K562 (cell line): ENCODE results near the gene SHF.

Experiments
- ESRRA ChIP-seq: fragments of 450-650 bp; IDR thresholded peaks from 2 replicates; pipeline ENCODE4 v1.6.1; 2014; ENCODE audit warnings: low read depth, mild to moderate bottlenecking, moderate library complexity, borderline replicate concordance
- ESRRB ChIP-seq: fragments of 250-450 bp; sonication (Bioruptor Pico); IDR thresholded peaks from 2 replicates; pipeline ENCODE4 v1.5.0; 2020; ENCODE audit warnings: mild to moderate bottlenecking, moderate library complexity, borderline replicate concordance
- GATAD2B ChIP-seq: fragments of 450-650 bp; IDR thresholded peaks from 2 replicates; pipeline ENCODE4 v1.6.1; 2017; ENCODE audit warnings: mild to moderate bottlenecking, borderline replicate concordance
- MXD1 ChIP-seq: fragments of 250-450 bp; sonication (Bioruptor Pico); IDR thresholded peaks from 2 replicates; pipeline ENCODE4 v1.8.0; 2021; ENCODE audit warnings: borderline replicate concordance, mild to moderate bottlenecking, moderate library complexity; ENCODE audit not compliant: poor library complexity, severe bottlenecking
- MYC ChIP-seq, 2 experiments: fragments of 250-450 bp in 1 of 2; sonication (Bioruptor Pico) in 1 of 2; IDR thresholded peaks; 2 replicates each; pipeline versions ENCODE4 v1.5.1 to v1.6.1; 2012 to 2021; ENCODE audit warnings: low read depth in 2 of 2, borderline replicate concordance in 1 of 2, improper control_type of control experiment in 1 of 2, low read length in 1 of 2, mild to moderate bottlenecking in 1 of 2, moderate library complexity in 1 of 2
- NFIC ChIP-seq: fragments of 450-650 bp; IDR thresholded peaks from 2 replicates; pipeline ENCODE4 v1.6.1; 2017; ENCODE audit warnings: mild to moderate bottlenecking, inconsistent platforms
- TF ChIP-seq, protein P1 (sequence below): sonication (generic); formaldehyde crosslinking; IDR thresholded peaks from 2 replicates; pipeline ENCODE4 v1.5.0; 2020; ENCODE audit warnings: missing genetic modification reagents
- TF ChIP-seq, protein P2 (sequence below): sonication (generic); formaldehyde crosslinking; IDR thresholded peaks from 2 replicates; pipeline ENCODE4 v1.8.0; 2022; ENCODE audit warnings: missing genetic modification reagents, mild to moderate bottlenecking, borderline replicate concordance
- TF ChIP-seq, protein P3 (sequence below), 3 experiments: IDR thresholded peaks in 2 of 3; conservative IDR thresholded peaks in 1 of 3; 2 replicates each; pipeline ENCODE4 v1.5.1; 2011 to 2012; ENCODE audit warnings: low read length in 3 of 3, mild to moderate bottlenecking in 3 of 3, control low read depth in 2 of 3, improper control_type of control experiment in 1 of 3, inconsistent platforms in 1 of 3, low read depth in 1 of 3, mixed read lengths in 1 of 3, moderate library complexity in 1 of 3; ENCODE audit not compliant: insufficient read depth in 2 of 3

DNA sequence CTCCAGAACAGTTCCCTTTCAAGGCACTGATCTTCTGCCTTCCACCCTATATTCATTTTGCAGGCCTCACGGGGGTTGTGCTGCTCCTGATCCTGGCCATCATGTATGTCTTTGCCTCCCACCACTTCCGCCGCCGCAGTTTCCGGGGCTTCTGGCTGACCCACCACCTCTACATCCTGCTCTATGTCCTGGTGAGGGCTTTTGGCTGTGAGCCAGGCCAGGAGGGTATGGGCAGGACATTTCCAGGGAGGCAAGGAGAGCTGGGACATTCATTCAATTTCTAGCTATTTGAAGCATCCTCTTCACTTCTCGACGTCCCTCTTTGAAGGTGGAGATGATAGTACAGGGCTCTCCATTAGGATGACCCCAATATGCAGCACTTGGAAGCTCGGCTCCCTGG is 32.0 kb downstream of the SHF start:
- TF ChIP-seq, protein P1, sequence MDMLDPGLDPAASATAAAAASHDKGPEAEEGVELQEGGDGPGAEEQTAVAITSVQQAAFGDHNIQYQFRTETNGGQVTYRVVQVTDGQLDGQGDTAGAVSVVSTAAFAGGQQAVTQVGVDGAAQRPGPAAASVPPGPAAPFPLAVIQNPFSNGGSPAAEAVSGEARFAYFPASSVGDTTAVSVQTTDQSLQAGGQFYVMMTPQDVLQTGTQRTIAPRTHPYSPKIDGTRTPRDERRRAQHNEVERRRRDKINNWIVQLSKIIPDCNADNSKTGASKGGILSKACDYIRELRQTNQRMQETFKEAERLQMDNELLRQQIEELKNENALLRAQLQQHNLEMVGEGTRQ (CRISPR knock-in tag) = no peak
- TF ChIP-seq GATAD2B (no peak), NFIC (peak; percentile 74), MXD1 (no peak), MYC (IDR thresholded peaks at IDR 0.05; ENCODE audit: low read depth, low read length) (no peak), MYC (CRISPR knock-in tag; IDR thresholded peaks at IDR 0.05; ENCODE audit: borderline replicate concordance, low read depth) (no peak), ESRRB (CRISPR knock-in tag) (no peak), ESRRA (no peak)
- TF ChIP-seq, protein P2, sequence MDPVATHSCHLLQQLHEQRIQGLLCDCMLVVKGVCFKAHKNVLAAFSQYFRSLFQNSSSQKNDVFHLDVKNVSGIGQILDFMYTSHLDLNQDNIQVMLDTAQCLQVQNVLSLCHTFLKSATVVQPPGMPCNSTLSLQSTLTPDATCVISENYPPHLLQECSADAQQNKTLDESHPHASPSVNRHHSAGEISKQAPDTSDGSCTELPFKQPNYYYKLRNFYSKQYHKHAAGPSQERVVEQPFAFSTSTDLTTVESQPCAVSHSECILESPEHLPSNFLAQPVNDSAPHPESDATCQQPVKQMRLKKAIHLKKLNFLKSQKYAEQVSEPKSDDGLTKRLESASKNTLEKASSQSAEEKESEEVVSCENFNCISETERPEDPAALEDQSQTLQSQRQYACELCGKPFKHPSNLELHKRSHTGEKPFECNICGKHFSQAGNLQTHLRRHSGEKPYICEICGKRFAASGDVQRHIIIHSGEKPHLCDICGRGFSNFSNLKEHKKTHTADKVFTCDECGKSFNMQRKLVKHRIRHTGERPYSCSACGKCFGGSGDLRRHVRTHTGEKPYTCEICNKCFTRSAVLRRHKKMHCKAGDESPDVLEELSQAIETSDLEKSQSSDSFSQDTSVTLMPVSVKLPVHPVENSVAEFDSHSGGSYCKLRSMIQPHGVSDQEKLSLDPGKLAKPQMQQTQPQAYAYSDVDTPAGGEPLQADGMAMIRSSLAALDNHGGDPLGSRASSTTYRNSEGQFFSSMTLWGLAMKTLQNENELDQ = no peak
- TF ChIP-seq, protein P3, sequence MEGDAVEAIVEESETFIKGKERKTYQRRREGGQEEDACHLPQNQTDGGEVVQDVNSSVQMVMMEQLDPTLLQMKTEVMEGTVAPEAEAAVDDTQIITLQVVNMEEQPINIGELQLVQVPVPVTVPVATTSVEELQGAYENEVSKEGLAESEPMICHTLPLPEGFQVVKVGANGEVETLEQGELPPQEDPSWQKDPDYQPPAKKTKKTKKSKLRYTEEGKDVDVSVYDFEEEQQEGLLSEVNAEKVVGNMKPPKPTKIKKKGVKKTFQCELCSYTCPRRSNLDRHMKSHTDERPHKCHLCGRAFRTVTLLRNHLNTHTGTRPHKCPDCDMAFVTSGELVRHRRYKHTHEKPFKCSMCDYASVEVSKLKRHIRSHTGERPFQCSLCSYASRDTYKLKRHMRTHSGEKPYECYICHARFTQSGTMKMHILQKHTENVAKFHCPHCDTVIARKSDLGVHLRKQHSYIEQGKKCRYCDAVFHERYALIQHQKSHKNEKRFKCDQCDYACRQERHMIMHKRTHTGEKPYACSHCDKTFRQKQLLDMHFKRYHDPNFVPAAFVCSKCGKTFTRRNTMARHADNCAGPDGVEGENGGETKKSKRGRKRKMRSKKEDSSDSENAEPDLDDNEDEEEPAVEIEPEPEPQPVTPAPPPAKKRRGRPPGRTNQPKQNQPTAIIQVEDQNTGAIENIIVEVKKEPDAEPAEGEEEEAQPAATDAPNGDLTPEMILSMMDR (IDR thresholded peaks at IDR 0.05 in 2 of 3, conservative IDR thresholded peaks at IDR 0.05 in 1 of 3; ENCODE audit: insufficient read depth in 2 of 3, low read depth in 1 of 3, low read length in 3 of 3) = no peak
